Neural progenitor cell (in vitro differentiated cells): ENCODE results near the gene C9orf72. TPM values are rescaled to one million over a fixed set of nuclear protein-coding genes. Genes with fewer than 3 reads are reported as not detected.

Experiments
- DNase-seq: peaks from one replicate; pipeline ENCODE4 v3.0.0-alpha.2; 2016; ENCODE audit warnings: low spot score
- H2AFZ ChIP-seq: fragments of 200-600 bp; sonication (generic); replicated peaks from 2 replicates; pipeline ENCODE4 v1.6.1; 2016; ENCODE audit warnings: antibody characterized with exemption
- H3F3A ChIP-seq: fragments of 200-600 bp; sonication (generic); 2 replicates; pipeline ENCODE4 v1.6.1; 2016; ENCODE audit warnings: antibody characterized with exemption, low read depth
- H3K27ac ChIP-seq: fragments of 200-600 bp; sonication (generic); 2 replicates; pipeline ENCODE4 v1.5.1; 2016; ENCODE audit warnings: mild to moderate bottlenecking
- H3K27me3 ChIP-seq: fragments of 200-600 bp; sonication (generic); 2 replicates; pipeline ENCODE4 v1.6.1; 2016; ENCODE audit warnings: mild to moderate bottlenecking, moderate library complexity
- H3K36me3 ChIP-seq: fragments of 200-600 bp; sonication (generic); 2 replicates; pipeline ENCODE4 v1.5.1; 2016
- H3K4me1 ChIP-seq: fragments of 200-600 bp; sonication (generic); 2 replicates; pipeline ENCODE4 v1.6.1; 2016; ENCODE audit warnings: mixed run types
- H3K4me2 ChIP-seq: fragments of 200-600 bp; sonication (generic); 2 replicates; pipeline ENCODE4 v1.6.1; 2016
- H3K4me3 ChIP-seq: fragments of 200-600 bp; sonication (generic); 2 replicates; pipeline ENCODE4 v1.5.1; 2016
- H3K79me2 ChIP-seq: fragments of 200-600 bp; sonication (generic); 2 replicates; pipeline ENCODE4 v1.6.1; 2016; ENCODE audit warnings: low read depth
- H3K9ac ChIP-seq: fragments of 200-600 bp; sonication (generic); 2 replicates; pipeline ENCODE4 v1.6.1; 2016
- H3K9me3 ChIP-seq: fragments of 200-600 bp; sonication (generic); 2 replicates; pipeline ENCODE4 v1.5.1; 2016; ENCODE audit warnings: low read depth
- H4K20me1 ChIP-seq: fragments of 200-600 bp; sonication (generic); 2 replicates; pipeline ENCODE4 v1.6.1; 2016; ENCODE audit warnings: low read depth
- H3K27ac Mint-ChIP-seq: 3 replicates; pipeline ENCODE4 v1.8.0; 2021; ENCODE audit warnings: mixed read lengths
- H3K27me3 Mint-ChIP-seq: 2 replicates; pipeline ENCODE4 v1.8.0; 2022; ENCODE audit warnings: low read depth, mild to moderate bottlenecking, inconsistent platforms, moderate library complexity, mixed read lengths; ENCODE audit not compliant: insufficient read depth
- H3K36me3 Mint-ChIP-seq: 3 replicates; pipeline ENCODE4 v1.8.0; 2021; ENCODE audit warnings: mixed read lengths
- H3K4me1 Mint-ChIP-seq: 3 replicates; pipeline ENCODE4 v1.8.0; 2021; ENCODE audit warnings: mixed read lengths
- H3K4me3 Mint-ChIP-seq: 3 replicates; pipeline ENCODE4 v1.8.0; 2021; ENCODE audit warnings: mild to moderate bottlenecking, moderate library complexity, mixed read lengths
- H3K9me3 Mint-ChIP-seq: 3 replicates; pipeline ENCODE4 v1.8.0; 2020; ENCODE audit warnings: mixed read lengths
- CTCF ChIP-seq: fragments of 200-600 bp; sonication (generic); IDR thresholded peaks from 2 replicates; pipeline ENCODE4 v1.5.1; 2017; ENCODE audit warnings: antibody characterized with exemption, mild to moderate bottlenecking
- EZH2 ChIP-seq: fragments of 200-600 bp; sonication (generic); IDR thresholded peaks from 2 replicates; pipeline ENCODE4 v1.6.1; 2017; ENCODE audit warnings: antibody characterized with exemption, mild to moderate bottlenecking, moderate library complexity
- EZH2phosphoT487 ChIP-seq: fragments of 200-600 bp; sonication (generic); IDR thresholded peaks from 2 replicates; pipeline ENCODE4 v1.6.1; 2017; ENCODE audit warnings: antibody characterized with exemption
- total RNA-seq: library from RNA; depleted of rRNA; stranded (reverse); fragments of >200 nt; gene quantifications from 2 replicates; pipeline ENCODE4 v1.2.3, GENCODE V29; 2015; ENCODE audit warnings: low replicate concordance

Gene C9orf72
- total RNA-seq, 1 donor from 2014 or later: 107 TPM

- Histone ChIP-seq H3K27ac (no peak overlapping the region), H3F3A (no peaks in the 10 kb centered on the region), H2AFZ (no peak overlapping the region), H3K36me3 (no peaks in the 10 kb centered on the region), H3K79me2 (no peaks in the 10 kb centered on the region), H3K4me3 (no peak overlapping the region), H3K27me3 (no peaks in the 10 kb centered on the region), H3K4me2 (no peak overlapping the region), H3K4me1 (peaks cover 8% of the 10 kb centered on the region), H4K20me1 (no peaks in the 10 kb centered on the region), H3K9me3 (no peaks in the 10 kb centered on the region), H3K9ac (no peak overlapping the region)
- no peak overlapping the region for H3K4me3 Mint-ChIP-seq
- TF ChIP-seq EZH2phosphoT487: no peak
- no peak for TF ChIP-seq EZH2
- TF ChIP-seq CTCF: no peak
- no peak overlapping the region for H3K27ac Mint-ChIP-seq
- DNase-seq: no peak
- no peaks in the 10 kb centered on the region for H3K27me3 Mint-ChIP-seq
- H3K4me1 Mint-ChIP-seq: peaks cover 5% of the 10 kb centered on the region
- H3K36me3 Mint-ChIP-seq: no peaks in the 10 kb centered on the region
- H3K9me3 Mint-ChIP-seq: no peaks in the 10 kb centered on the region
These were observed 29.7 kb upstream of the C9orf72 start for GRCh38 chr9:27602954-27603353.

- Histone ChIP-seq H3K36me3 (no peaks in the 10 kb centered on the region), H3K4me1 (peaks cover 8% of the 10 kb centered on the region), H4K20me1 (no peaks in the 10 kb centered on the region), H3K27ac (no peak overlapping the region), H3K4me2 (no peak overlapping the region), H3K4me3 (no peak overlapping the region), H3F3A (no peaks in the 10 kb centered on the region), H3K9ac (no peak overlapping the region), H2AFZ (no peak overlapping the region), H3K9me3 (no peaks in the 10 kb centered on the region), H3K79me2 (no peaks in the 10 kb centered on the region), H3K27me3 (no peaks in the 10 kb centered on the region)
- no peaks in the 10 kb centered on the region for H3K9me3 Mint-ChIP-seq
- H3K27me3 Mint-ChIP-seq: no peaks in the 10 kb centered on the region
- peaks cover 5% of the 10 kb centered on the region for H3K4me1 Mint-ChIP-seq
- H3K27ac Mint-ChIP-seq: no peak overlapping the region
- H3K4me3 Mint-ChIP-seq: no peak overlapping the region
- TF ChIP-seq EZH2: no peak
- no peak for TF ChIP-seq CTCF
- no peak for TF ChIP-seq EZH2phosphoT487
- H3K36me3 Mint-ChIP-seq: no peaks in the 10 kb centered on the region
- no peak for DNase-seq
These were observed 29.0 kb upstream of the C9orf72 start for GRCh38 chr9:27602142-27602861.

- Histone ChIP-seq H3K27me3 (no peaks in the 10 kb centered on the region), H3K9me3 (no peaks in the 10 kb centered on the region), H3K79me2 (no peaks in the 10 kb centered on the region), H4K20me1 (no peaks in the 10 kb centered on the region), H3K4me2 (no peak overlapping the region), H3K27ac (no peak overlapping the region), H3F3A (no peaks in the 10 kb centered on the region), H3K4me1 (peaks cover 8% of the 10 kb centered on the region), H3K36me3 (no peaks in the 10 kb centered on the region), H2AFZ (no peak overlapping the region), H3K9ac (no peak overlapping the region), H3K4me3 (no peak overlapping the region)
- TF ChIP-seq EZH2 (no peak), EZH2phosphoT487 (no peak), CTCF (no peak)
- Mint-ChIP-seq H3K4me3 (no peak overlapping the region), H3K36me3 (no peaks in the 10 kb centered on the region), H3K27me3 (peaks cover 2% of the 10 kb centered on the region), H3K27ac (no peak overlapping the region), H3K4me1 (peaks cover 5% of the 10 kb centered on the region), H3K9me3 (no peaks in the 10 kb centered on the region)
- no peak for DNase-seq
These were observed 28.1 kb upstream of the C9orf72 start for GRCh38 chr9:27601396-27601795.
